Measurements from ENCODE around the gene COLQ.

COLQ gene

GRCh38 chr3:15456321-15456720 is 65.2 kb downstream of the COLQ start:
- Histone ChIP-seq H3K4me1 (ENCODE audit: control insufficient read depth, insufficient read depth, low read length) (no peaks in the 10 kb centered on the region), H3K4me3 (ENCODE audit: low read depth, low read length) (no peak overlapping the region), H3K27ac (ENCODE audit: low read depth, low read length) (no peak overlapping the region), H3K9me3 (ENCODE audit: control insufficient read depth, insufficient read depth, low read depth, low read length) (no peaks in the 10 kb centered on the region), H3K27me3 (ENCODE audit: control insufficient read depth, insufficient read depth, low read length) (no peaks in the 10 kb centered on the region), H3K9ac (ENCODE audit: low read length) (no peak overlapping the region), H3K36me3 (ENCODE audit: control insufficient read depth, insufficient read depth, low read length) (no peaks in the 10 kb centered on the region)

DNA sequence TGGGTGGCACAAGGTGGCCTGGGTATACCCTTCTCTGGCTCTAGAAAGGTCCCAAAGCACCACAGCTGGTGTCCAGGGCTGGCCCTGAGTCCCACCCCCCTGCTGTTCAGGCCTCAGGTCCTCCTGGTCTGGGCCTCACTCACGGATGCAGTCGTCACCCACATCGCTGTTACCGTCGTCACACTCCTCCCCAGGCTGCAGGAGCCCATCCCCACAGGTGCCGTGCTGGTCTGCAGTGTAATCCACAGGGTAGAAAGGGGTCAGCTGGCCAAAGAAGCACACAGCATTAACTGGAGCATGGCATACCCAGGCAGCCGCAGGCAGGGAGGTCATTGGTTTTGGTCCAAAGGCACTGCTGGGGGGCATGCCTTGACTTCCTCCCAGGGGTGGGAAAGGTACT is 65.8 kb downstream of the COLQ start:
- no peaks in the 10 kb centered on the region for H3K4me1 ChIP-seq (ENCODE audit: control insufficient read depth, insufficient read depth, low read length)
- no peak overlapping the region for H3K4me3 ChIP-seq (ENCODE audit: low read depth, low read length)
- no peak overlapping the region for H3K9ac ChIP-seq (ENCODE audit: low read length)
- no peaks in the 10 kb centered on the region for H3K27me3 ChIP-seq (ENCODE audit: control insufficient read depth, insufficient read depth, low read length)
- no peak overlapping the region for H3K27ac ChIP-seq (ENCODE audit: low read depth, low read length)
- H3K9me3 ChIP-seq (ENCODE audit: control insufficient read depth, insufficient read depth, low read depth, low read length) = no peaks in the 10 kb centered on the region
- no peaks in the 10 kb centered on the region for H3K36me3 ChIP-seq (ENCODE audit: control insufficient read depth, insufficient read depth, low read length)

- Histone ChIP-seq H3K27ac (ENCODE audit: low read depth, low read length) (no peak overlapping the region), H3K4me3 (ENCODE audit: low read depth, low read length) (no peak overlapping the region), H3K36me3 (ENCODE audit: control insufficient read depth, insufficient read depth, low read length) (no peaks in the 10 kb centered on the region), H3K9me3 (ENCODE audit: control insufficient read depth, insufficient read depth, low read depth, low read length) (no peaks in the 10 kb centered on the region), H3K4me1 (ENCODE audit: control insufficient read depth, insufficient read depth, low read length) (no peaks in the 10 kb centered on the region), H3K9ac (ENCODE audit: low read length) (no peak overlapping the region), H3K27me3 (ENCODE audit: control insufficient read depth, insufficient read depth, low read length) (no peaks in the 10 kb centered on the region)
Measured at GRCh38 chr3:15454965-15455364, 66.5 kb downstream of the COLQ start.

DNA sequence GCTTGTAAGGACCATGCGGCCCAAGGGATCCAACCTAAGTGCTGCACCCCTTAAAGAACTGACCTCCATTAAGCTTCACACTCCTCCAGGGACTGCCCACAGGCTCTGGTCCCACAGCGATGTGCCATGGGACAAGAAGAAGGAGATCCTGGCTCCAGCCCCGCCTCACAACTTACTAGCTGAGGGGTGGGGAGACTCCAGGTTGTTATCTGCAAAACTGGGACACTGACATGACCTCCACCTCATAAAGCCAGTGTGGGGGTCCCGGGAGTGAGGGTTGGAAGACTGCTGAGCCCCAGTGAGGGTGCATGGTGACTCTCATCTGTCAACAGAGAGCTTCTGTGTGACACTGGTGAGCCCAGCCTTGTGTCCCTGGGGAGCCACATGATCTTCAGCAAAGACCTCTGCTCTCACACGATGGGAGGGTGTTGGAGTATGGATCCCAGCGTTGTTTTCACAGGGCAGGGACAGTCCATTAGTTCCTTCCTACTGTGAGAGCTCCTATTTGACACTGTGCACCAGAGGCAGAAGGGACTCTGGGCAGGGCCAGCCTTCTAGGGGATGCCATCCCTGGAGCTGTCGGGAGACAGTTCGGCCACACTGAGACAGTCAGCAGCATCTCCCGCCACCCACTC is 67.4 kb downstream of the COLQ start:
- no peaks in the 10 kb centered on the region for H3K27me3 ChIP-seq (ENCODE audit: control insufficient read depth, insufficient read depth, low read length)
- no peak overlapping the region for H3K27ac ChIP-seq (ENCODE audit: low read depth, low read length)
- no peaks in the 10 kb centered on the region for H3K4me1 ChIP-seq (ENCODE audit: control insufficient read depth, insufficient read depth, low read length)
- no peaks in the 10 kb centered on the region for H3K36me3 ChIP-seq (ENCODE audit: control insufficient read depth, insufficient read depth, low read length)
- H3K4me3 ChIP-seq (ENCODE audit: low read depth, low read length) = no peak overlapping the region
- no peaks in the 10 kb centered on the region for H3K9me3 ChIP-seq (ENCODE audit: control insufficient read depth, insufficient read depth, low read depth, low read length)
- no peak overlapping the region for H3K9ac ChIP-seq (ENCODE audit: low read length)

DNA sequence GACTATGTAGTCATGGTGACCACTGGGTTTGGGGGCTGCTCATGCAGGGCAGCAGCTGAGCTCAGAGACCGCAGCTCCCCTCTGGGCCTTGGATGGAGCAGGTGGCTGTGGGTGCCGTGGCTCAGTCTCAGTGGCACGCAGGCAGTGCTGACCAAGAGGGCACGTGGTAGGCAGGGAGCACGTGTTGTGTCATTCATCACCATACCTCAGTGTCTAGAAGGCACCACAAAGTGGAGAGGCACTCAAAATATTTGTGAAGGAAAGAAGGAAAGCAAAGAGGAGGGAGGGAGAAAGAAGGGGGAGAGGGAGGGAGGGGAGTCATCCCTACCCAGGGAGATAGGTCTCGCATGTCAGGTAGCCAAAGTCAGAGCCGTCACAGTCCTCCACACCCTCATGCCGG is 68.0 kb downstream of the COLQ start:
- Histone ChIP-seq H3K36me3 (ENCODE audit: control insufficient read depth, insufficient read depth, low read length) (no peaks in the 10 kb centered on the region), H3K9ac (ENCODE audit: low read length) (no peak overlapping the region), H3K4me3 (ENCODE audit: low read depth, low read length) (no peak overlapping the region), H3K27ac (ENCODE audit: low read depth, low read length) (no peak overlapping the region), H3K9me3 (ENCODE audit: control insufficient read depth, insufficient read depth, low read depth, low read length) (no peaks in the 10 kb centered on the region), H3K27me3 (ENCODE audit: control insufficient read depth, insufficient read depth, low read length) (no peaks in the 10 kb centered on the region), H3K4me1 (ENCODE audit: control insufficient read depth, insufficient read depth, low read length) (no peaks in the 10 kb centered on the region)

DNA sequence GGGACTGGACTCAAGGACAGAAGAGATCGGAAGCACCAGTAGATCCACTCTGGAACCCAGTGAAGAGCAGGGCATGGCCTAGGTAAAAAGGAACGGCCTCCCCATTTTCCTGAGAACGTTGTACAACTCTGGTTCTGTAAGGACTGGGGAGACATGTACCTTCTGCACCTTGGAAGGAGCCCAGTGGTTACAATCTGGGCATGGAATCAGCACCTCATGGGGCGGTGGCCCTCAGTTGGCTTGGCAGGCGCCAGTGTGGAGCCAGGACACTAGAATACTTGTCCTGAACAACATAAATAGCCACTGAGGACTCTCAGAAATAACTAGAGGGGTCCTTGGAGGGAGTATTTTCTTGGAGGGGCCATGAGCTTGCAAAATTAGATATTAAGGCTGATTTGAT is 68.5 kb downstream of the COLQ start:
- no peaks in the 10 kb centered on the region for H3K4me1 ChIP-seq (ENCODE audit: control insufficient read depth, insufficient read depth, low read length)
- H3K9ac ChIP-seq (ENCODE audit: low read length) = no peak overlapping the region
- H3K36me3 ChIP-seq (ENCODE audit: control insufficient read depth, insufficient read depth, low read length) = no peaks in the 10 kb centered on the region
- H3K27me3 ChIP-seq (ENCODE audit: control insufficient read depth, insufficient read depth, low read length) = no peaks in the 10 kb centered on the region
- no peak overlapping the region for H3K4me3 ChIP-seq (ENCODE audit: low read depth, low read length)
- H3K27ac ChIP-seq (ENCODE audit: low read depth, low read length) = no peak overlapping the region
- H3K9me3 ChIP-seq (ENCODE audit: control insufficient read depth, insufficient read depth, low read depth, low read length) = no peaks in the 10 kb centered on the region

- Histone ChIP-seq H3K27me3 (ENCODE audit: control insufficient read depth, insufficient read depth, low read length) (no peaks in the 10 kb centered on the region), H3K4me1 (ENCODE audit: control insufficient read depth, insufficient read depth, low read length) (no peaks in the 10 kb centered on the region), H3K9me3 (ENCODE audit: control insufficient read depth, insufficient read depth, low read depth, low read length) (no peaks in the 10 kb centered on the region), H3K9ac (ENCODE audit: low read length) (no peak overlapping the region), H3K4me3 (ENCODE audit: low read depth, low read length) (no peak overlapping the region), H3K36me3 (ENCODE audit: control insufficient read depth, insufficient read depth, low read length) (no peaks in the 10 kb centered on the region), H3K27ac (ENCODE audit: low read depth, low read length) (no peak overlapping the region)
Measured at GRCh38 chr3:15452156-15452555, 69.3 kb downstream of the COLQ start.

- Histone ChIP-seq H3K9me3 (ENCODE audit: control insufficient read depth, insufficient read depth, low read depth, low read length) (no peaks in the 10 kb centered on the region), H3K4me1 (ENCODE audit: control insufficient read depth, insufficient read depth, low read length) (no peaks in the 10 kb centered on the region), H3K27ac (ENCODE audit: low read depth, low read length) (no peak overlapping the region), H3K4me3 (ENCODE audit: low read depth, low read length) (no peak overlapping the region), H3K9ac (ENCODE audit: low read length) (no peak overlapping the region), H3K27me3 (ENCODE audit: control insufficient read depth, insufficient read depth, low read length) (no peaks in the 10 kb centered on the region), H3K36me3 (ENCODE audit: control insufficient read depth, insufficient read depth, low read length) (no peaks in the 10 kb centered on the region)
Measured at GRCh38 chr3:15451216-15452113, 70.0 kb downstream of the COLQ start.

DNA sequence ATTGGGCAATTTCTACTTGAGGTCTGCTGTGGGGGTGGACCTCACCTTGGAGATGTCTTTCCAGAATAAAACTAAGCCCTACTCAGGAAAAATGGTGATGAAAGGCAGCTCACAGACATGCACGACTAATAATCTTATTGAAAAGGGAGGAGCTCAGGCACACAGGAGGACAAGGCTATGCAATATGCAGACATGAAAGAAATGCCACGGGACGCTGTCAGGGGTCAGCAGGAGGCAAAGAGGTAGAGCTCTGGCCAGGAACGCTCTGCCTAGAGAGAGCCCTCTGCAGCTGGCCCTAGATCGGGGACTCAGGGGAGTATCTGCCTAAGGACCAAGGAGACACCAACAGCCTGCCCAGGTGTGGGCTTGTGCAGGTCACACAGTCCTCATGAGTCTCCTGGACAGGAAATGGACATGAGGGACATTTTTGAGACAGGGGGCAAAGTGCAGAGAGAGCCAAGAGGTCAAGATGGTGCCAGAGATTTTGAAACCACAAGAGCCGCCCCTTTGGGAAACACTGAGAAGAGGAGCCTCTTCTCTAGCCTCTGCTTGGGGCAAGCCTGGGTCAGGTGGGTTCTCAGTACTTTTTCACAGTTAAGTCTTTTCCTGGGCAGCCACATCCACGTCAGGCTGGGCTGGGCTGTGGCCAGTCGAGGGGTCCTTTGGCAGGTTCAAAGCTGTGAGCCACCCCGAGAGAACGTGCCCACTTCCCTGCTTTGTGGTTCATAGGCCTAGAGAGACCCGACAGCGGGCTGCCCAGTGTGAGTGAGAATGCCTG is 70.9 kb downstream of the COLQ start:
- no peak overlapping the region for H3K9ac ChIP-seq (ENCODE audit: low read length)
- no peaks in the 10 kb centered on the region for H3K27me3 ChIP-seq (ENCODE audit: control insufficient read depth, insufficient read depth, low read length)
- H3K9me3 ChIP-seq (ENCODE audit: control insufficient read depth, insufficient read depth, low read depth, low read length) = no peaks in the 10 kb centered on the region
- H3K4me1 ChIP-seq (ENCODE audit: control insufficient read depth, insufficient read depth, low read length) = no peaks in the 10 kb centered on the region
- H3K4me3 ChIP-seq (ENCODE audit: low read depth, low read length) = no peak overlapping the region
- no peak overlapping the region for H3K27ac ChIP-seq (ENCODE audit: low read depth, low read length)
- no peaks in the 10 kb centered on the region for H3K36me3 ChIP-seq (ENCODE audit: control insufficient read depth, insufficient read depth, low read length)

DNA sequence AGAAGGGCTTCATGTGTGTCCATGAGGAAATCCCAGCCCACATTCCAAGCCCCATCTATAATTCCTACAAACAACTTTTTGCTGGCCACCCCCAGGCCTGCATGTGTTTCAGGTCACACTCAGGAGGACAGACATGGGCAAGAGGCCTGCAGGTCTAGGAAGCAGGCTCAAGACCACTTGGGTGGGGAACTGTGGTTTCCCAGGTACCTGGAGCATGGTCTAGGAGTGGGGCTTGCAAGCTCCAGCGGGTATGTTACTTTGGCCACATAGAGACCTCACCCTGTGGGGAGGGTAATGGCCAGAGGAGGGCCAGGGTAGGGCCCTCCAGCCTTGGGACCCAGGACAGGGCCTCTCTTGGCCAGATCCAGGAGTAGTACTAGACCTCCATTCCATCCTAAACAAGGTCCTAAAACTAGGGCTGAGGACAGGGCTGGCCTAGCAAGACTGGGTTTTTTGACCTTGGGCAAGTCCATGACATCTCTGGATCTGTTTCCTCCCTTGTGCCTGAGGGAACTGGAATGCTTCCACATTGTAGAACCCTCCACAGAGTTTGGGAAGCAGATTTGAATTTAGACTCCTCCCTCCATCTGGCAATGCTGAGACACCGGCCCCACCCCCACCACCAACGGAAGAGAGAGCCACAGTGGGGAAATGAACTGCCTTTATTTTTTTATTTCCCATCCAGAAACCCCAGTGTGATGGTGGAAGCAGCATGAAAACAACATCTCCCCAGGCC is 71.8 kb downstream of the COLQ start:
- Histone ChIP-seq H3K4me1 (ENCODE audit: control insufficient read depth, insufficient read depth, low read length) (no peaks in the 10 kb centered on the region), H3K27ac (ENCODE audit: low read depth, low read length) (no peak overlapping the region), H3K36me3 (ENCODE audit: control insufficient read depth, insufficient read depth, low read length) (no peaks in the 10 kb centered on the region), H3K9ac (ENCODE audit: low read length) (no peak overlapping the region), H3K4me3 (ENCODE audit: low read depth, low read length) (no peak overlapping the region), H3K9me3 (ENCODE audit: control insufficient read depth, insufficient read depth, low read depth, low read length) (no peaks in the 10 kb centered on the region), H3K27me3 (ENCODE audit: control insufficient read depth, insufficient read depth, low read length) (no peaks in the 10 kb centered on the region)

Data from HUES6 (cell line).